GM12878 (cell line): ENCODE results near the gene INTU. TPM values are rescaled to one million over a fixed set of nuclear protein-coding genes. Genes with fewer than 3 reads are reported as not detected.

ENCODE experiments used
- ATAC-seq: fragments of 200-7000 bp; cut with Tn5 transposase; 3 replicates; pipeline ENCODE4 v1.9.1; 2020; ENCODE audit warnings: mild to moderate bottlenecking, moderate library complexity
- BruUV-seq: library from RNA; stranded (reverse); fragments of 400-500 nt; replicated peaks from 2 replicates; lab custom pipeline; 2021; lab: Mats Ljungman, UMichigan
- CTCF ChIA-PET: fragments of 300-600 bp; sonication (Branson Sonifier 250); formaldehyde crosslinking; extraction: SDS; loops from one replicate; lab custom pipeline; 2021; ENCODE audit warnings: inconsistent platforms; lab: Yijun Ruan, JAX
- POLR2A ChIA-PET: fragments of 350-600 bp; formaldehyde crosslinking; extraction: SDS; loops from one replicate; lab custom pipeline; 2021; ENCODE audit warnings: inconsistent platforms; lab: Charles Lee
- RAD21 ChIA-PET: fragments of 300-600 bp; sonication (Branson Sonifier 250); formaldehyde crosslinking; loops from one replicate; lab custom pipeline; 2023; ENCODE audit warnings: antibody characterized with exemption; ENCODE audit not compliant: unreplicated experiment; lab: Charles Lee
- SMC1A ChIA-PET: fragments of 300-600 bp; sonication (Branson Sonifier 250); formaldehyde crosslinking; loops from one replicate; lab custom pipeline; 2023; ENCODE audit not compliant: unreplicated experiment, uncharacterized antibody; lab: Charles Lee
- DNase-seq: peaks from one replicate; pipeline ENCODE4 v3.0.0-alpha.2; 2011; ENCODE audit warnings: low read depth, low spot score
- FAIRE-seq: peaks from 3 replicates; lab custom pipeline; 2011; peaks lifted over from hg19 to GRCh38; lab: Jason Lieb, UNC
- H2AFZ ChIP-seq: 2 replicates; pipeline ENCODE4 v1.6.0; 2011; ENCODE audit warnings: low read depth, low read length, control low read depth; ENCODE audit not compliant: control insufficient read depth
- H3K27ac ChIP-seq: 2 replicates; pipeline ENCODE4 v1.5.1; 2011; ENCODE audit warnings: control low read depth; ENCODE audit not compliant: control insufficient read depth, insufficient read depth
- H3K27me3 ChIP-seq, 2 experiments: replicated peaks in 1 of 2; 2 replicates each; pipeline versions ENCODE4 v1.6.0 to v1.6.1; 2011; ENCODE audit warnings: low read length in 1 of 2; ENCODE audit not compliant: control insufficient read depth in 2 of 2, insufficient read depth in 2 of 2
- H3K36me3 ChIP-seq, 2 experiments: 2 replicates each; pipeline ENCODE4 v1.5.1; 2011; ENCODE audit warnings: low read length in 1 of 2; ENCODE audit not compliant: control insufficient read depth in 2 of 2, insufficient read depth in 2 of 2
- H3K4me1 ChIP-seq: 2 replicates; pipeline ENCODE4 v1.6.1; 2011; ENCODE audit warnings: mild to moderate bottlenecking, low read length, moderate library complexity, mixed read lengths; ENCODE audit not compliant: control insufficient read depth, insufficient read depth
- H3K4me2 ChIP-seq: 2 replicates; pipeline ENCODE4 v1.6.0; 2011; ENCODE audit warnings: control low read depth; ENCODE audit not compliant: control insufficient read depth, insufficient read depth
- H3K4me3 ChIP-seq: fragments of 200-600 bp; sonication (generic); 2 replicates; pipeline ENCODE4 v1.5.1; 2016
- H3K79me2 ChIP-seq: 2 replicates; pipeline ENCODE4 v1.6.0; 2011; ENCODE audit warnings: low read length; ENCODE audit not compliant: control insufficient read depth, insufficient read depth
- H3K9ac ChIP-seq: 2 replicates; pipeline ENCODE4 v1.8.0; 2011; ENCODE audit warnings: low read length, control low read depth, mixed read lengths; ENCODE audit not compliant: control insufficient read depth, insufficient read depth
- H3K9me3 ChIP-seq: replicated peaks from 3 replicates; pipeline ENCODE4 v1.5.1; 2011; ENCODE audit warnings: mild to moderate bottlenecking, low read length; ENCODE audit not compliant: control insufficient read depth, insufficient read depth
- H4K20me1 ChIP-seq: 2 replicates; pipeline ENCODE4 v1.6.0; 2011; ENCODE audit not compliant: control insufficient read depth, insufficient read depth
- MTA3 ChIP-seq: IDR thresholded peaks from 2 replicates; pipeline ENCODE4 v1.6.1; 2012; ENCODE audit warnings: low read length, inconsistent platforms, borderline replicate concordance
- POLR2AphosphoS2 ChIP-seq: IDR thresholded peaks from 2 replicates; pipeline ENCODE4 v1.6.1; 2011; ENCODE audit warnings: low read depth, mild to moderate bottlenecking, low read length, improper control_type of control experiment, moderate library complexity
- SP1 ChIP-seq: IDR thresholded peaks from one replicate; pipeline ENCODE4 v1.6.1; 2011; ENCODE audit warnings: low read depth, low read length
- whole genome bisulfite sequencing: methylation state at CpG from one replicate; pipeline ENCODE4 v1.1.6; 2016; ENCODE audit warnings: low lambda C conversion rate; ENCODE audit not compliant: insufficient replicate concordance, insufficient coverage; ENCODE audit errors: missing lambda C conversion rate; 5-methylcytosine and 5-hydroxymethylcytosine counted together
- in situ Hi-C: fragments of 300-500 bp; cut with MboI; formaldehyde crosslinking; loops from 9 replicates; pipeline ENCODE4 v1.14.3; 2018; ENCODE audit warnings: mixed read lengths
- intact Hi-C: fragments of 100-400 bp; cut with micrococcal nuclease; formaldehyde crosslinking; loops from one replicate; pipeline ENCODE4 v1.14.2; 2022; ENCODE audit not compliant: unreplicated experiment
- polyA plus RNA-seq, 11 experiments: library from polyadenylated mRNA; depleted of rRNA in 4 of 11; unstranded in 6 of 11; stranded (reverse) in 5 of 11; fragments of >200 nt; fragmentation: Nextera tagmentation in 4 of 11; fragmentation: Illumina TruSeq in 1 of 11; extraction: Ambion mirVana in 4 of 11; extraction: Trizol in 1 of 11; gene quantifications; 1 replicate in 1 of 11; 2 replicates in 10 of 11; pipeline versions ENCODE4 v1.2.1 to v1.2.3, GENCODE V29; 2011 to 2016; ENCODE audit warnings: inconsistent platforms in 2 of 11, missing spikeins in 2 of 11, low read depth in 1 of 11
- total RNA-seq, 4 experiments: library from RNA; depleted of rRNA in 3 of 4; stranded (reverse); fragments of >200 nt in 3 of 4; fragmentation: Illumina TruSeq in 1 of 4; extraction: Trizol in 1 of 4; gene quantifications; 2 replicates each; pipeline versions ENCODE4 v1.2.1 to v1.2.3, GENCODE V29; 2013 to 2021
- TF ChIP-seq, protein P1 (sequence below): fragments of 450-650 bp; IDR thresholded peaks from 2 replicates; pipeline ENCODE4 v1.6.1; 2017; ENCODE audit warnings: mild to moderate bottlenecking, moderate library complexity
- TF ChIP-seq, protein P2 (sequence below): fragments of 450-650 bp; formaldehyde crosslinking; IDR thresholded peaks from 2 replicates; pipeline ENCODE4 v1.5.0; 2022; ENCODE audit warnings: mild to moderate bottlenecking, missing genetic modification characterization

Gene INTU
- total and polyA plus RNA-seq, 10 of the 15 experiments (the other 5 are each of a cell fraction or from before 2014, with no cell fraction given): under 0.01 to 0.15 (median 0.01) TPM; not detected in 4

DNA sequence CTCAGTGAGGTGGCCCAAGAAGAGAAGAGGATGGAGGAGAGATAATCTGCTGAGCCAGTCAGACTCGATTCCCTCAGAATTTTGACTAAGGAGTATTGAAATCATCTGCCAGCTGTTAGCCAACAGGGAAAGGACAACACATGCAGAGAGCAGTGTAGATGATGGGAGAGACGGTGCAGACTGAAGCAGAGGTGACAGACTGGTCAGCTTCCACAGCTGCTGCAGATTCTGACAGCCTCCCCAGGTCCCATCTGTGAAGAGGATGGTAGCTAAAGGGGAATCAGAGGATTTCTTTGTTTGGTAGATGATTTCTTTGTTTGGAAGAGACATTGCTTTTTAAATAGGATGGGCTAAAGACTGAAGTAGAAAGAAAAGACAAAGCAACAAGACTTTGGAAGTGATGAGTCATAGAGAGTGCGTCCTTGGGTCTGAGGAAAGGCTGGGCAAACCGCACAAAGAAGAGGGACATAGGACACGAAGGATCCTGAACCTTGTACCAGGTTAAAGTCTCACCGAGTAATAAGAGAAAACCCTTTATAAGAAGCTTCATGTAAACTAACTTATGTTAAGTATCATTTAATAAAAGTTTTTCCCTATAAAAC, 27.6 kb downstream of the INTU start:
- intact Hi-C loops: no loop called here
- Histone ChIP-seq H3K4me3 (no peak overlapping the region), H3K79me2 (no peaks in the 10 kb centered on the region), H3K36me3 (no peaks in the 10 kb centered on the region), H4K20me1 (no peaks in the 10 kb centered on the region), H3K27me3 (no peaks in the 10 kb centered on the region; a peak in 1 of 4 replicates), H3K9me3 (no peaks in the 10 kb centered on the region), H3K4me1 (no peaks in the 10 kb centered on the region), H3K27ac (no peak overlapping the region), H3K4me2 (no peak overlapping the region), H2AFZ (no peak overlapping the region), H3K9ac (no peak overlapping the region)
- WGBS: 26% methylated on average over 6 of the region's 6 CpGs
- no TSS peak for BruUV-seq
- SMC1A ChIA-PET: interaction anchor here (0.9 kb wide), 1 partner anchor 27 kb away, joined by 3 read pairs; the partner anchor contains the start of gene INTU
- TF ChIP-seq, protein P1, sequence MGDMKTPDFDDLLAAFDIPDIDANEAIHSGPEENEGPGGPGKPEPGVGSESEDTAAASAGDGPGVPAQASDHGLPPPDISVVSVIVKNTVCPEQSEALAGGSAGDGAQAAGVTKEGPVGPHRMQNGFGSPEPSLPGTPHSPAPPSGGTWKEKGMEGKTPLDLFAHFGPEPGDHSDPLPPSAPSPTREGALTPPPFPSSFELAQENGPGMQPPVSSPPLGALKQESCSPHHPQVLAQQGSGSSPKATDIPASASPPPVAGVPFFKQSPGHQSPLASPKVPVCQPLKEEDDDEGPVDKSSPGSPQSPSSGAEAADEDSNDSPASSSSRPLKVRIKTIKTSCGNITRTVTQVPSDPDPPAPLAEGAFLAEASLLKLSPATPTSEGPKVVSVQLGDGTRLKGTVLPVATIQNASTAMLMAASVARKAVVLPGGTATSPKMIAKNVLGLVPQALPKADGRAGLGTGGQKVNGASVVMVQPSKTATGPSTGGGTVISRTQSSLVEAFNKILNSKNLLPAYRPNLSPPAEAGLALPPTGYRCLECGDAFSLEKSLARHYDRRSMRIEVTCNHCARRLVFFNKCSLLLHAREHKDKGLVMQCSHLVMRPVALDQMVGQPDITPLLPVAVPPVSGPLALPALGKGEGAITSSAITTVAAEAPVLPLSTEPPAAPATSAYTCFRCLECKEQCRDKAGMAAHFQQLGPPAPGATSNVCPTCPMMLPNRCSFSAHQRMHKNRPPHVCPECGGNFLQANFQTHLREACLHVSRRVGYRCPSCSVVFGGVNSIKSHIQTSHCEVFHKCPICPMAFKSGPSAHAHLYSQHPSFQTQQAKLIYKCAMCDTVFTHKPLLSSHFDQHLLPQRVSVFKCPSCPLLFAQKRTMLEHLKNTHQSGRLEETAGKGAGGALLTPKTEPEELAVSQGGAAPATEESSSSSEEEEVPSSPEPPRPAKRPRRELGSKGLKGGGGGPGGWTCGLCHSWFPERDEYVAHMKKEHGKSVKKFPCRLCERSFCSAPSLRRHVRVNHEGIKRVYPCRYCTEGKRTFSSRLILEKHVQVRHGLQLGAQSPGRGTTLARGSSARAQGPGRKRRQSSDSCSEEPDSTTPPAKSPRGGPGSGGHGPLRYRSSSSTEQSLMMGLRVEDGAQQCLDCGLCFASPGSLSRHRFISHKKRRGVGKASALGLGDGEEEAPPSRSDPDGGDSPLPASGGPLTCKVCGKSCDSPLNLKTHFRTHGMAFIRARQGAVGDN: no peak
- TF ChIP-seq SP1 (no peak), POLR2AphosphoS2 (no peak), MTA3 (no peak)
- TF ChIP-seq, protein P2, sequence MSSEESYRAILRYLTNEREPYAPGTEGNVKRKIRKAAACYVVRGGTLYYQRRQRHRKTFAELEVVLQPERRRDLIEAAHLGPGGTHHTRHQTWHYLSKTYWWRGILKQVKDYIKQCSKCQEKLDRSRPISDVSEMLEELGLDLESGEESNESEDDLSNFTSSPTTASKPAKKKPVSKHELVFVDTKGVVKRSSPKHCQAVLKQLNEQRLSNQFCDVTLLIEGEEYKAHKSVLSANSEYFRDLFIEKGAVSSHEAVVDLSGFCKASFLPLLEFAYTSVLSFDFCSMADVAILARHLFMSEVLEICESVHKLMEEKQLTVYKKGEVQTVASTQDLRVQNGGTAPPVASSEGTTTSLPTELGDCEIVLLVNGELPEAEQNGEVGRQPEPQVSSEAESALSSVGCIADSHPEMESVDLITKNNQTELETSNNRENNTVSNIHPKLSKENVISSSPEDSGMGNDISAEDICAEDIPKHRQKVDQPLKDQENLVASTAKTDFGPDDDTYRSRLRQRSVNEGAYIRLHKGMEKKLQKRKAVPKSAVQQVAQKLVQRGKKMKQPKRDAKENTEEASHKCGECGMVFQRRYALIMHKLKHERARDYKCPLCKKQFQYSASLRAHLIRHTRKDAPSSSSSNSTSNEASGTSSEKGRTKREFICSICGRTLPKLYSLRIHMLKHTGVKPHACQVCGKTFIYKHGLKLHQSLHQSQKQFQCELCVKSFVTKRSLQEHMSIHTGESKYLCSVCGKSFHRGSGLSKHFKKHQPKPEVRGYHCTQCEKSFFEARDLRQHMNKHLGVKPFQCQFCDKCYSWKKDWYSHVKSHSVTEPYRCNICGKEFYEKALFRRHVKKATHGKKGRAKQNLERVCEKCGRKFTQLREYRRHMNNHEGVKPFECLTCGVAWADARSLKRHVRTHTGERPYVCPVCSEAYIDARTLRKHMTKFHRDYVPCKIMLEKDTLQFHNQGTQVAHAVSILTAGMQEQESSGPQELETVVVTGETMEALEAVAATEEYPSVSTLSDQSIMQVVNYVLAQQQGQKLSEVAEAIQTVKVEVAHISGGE: no peak
- POLR2A ChIA-PET: no interaction called here
- RAD21 ChIA-PET: no interaction called here
- CTCF ChIA-PET: no interaction called here
- in situ Hi-C loops: no loop called here
- DNase-seq (no peak), FAIRE-seq (no peak), ATAC-seq (no peak)
